Smooth muscle cell (in vitro differentiated cells): ENCODE results near the gene SLX4IP. TPM values are rescaled to one million over a fixed set of nuclear protein-coding genes. Genes with fewer than 3 reads are reported as not detected.
A peak's percentile ranks its signal among the peaks of the same experiment; 100 is the strongest.

Source experiments
- DNase-seq: peaks from one replicate; lab custom pipeline; 2025; ENCODE audit not compliant: unreplicated experiment; lab: John Stamatoyannopoulos, UW
- H2AFZ ChIP-seq: fragments of 200-600 bp; sonication (generic); 2 replicates; pipeline ENCODE4 v1.6.0; 2016; ENCODE audit warnings: antibody characterized with exemption, low read depth, mild to moderate bottlenecking
- H3F3A ChIP-seq: fragments of 200-600 bp; sonication (generic); 2 replicates; pipeline ENCODE4 v1.6.0; 2017; ENCODE audit warnings: antibody characterized with exemption, low read depth
- H3K27ac ChIP-seq: fragments of 200-600 bp; sonication (generic); 2 replicates; pipeline ENCODE4 v1.5.1; 2016; ENCODE audit warnings: low read depth, mild to moderate bottlenecking
- H3K27me3 ChIP-seq: fragments of 200-600 bp; sonication (generic); 2 replicates; pipeline ENCODE4 v1.6.1; 2016; ENCODE audit warnings: low read depth, mild to moderate bottlenecking
- H3K36me3 ChIP-seq: fragments of 200-600 bp; sonication (generic); 2 replicates; pipeline ENCODE4 v1.5.1; 2016; ENCODE audit warnings: low read depth
- H3K4me1 ChIP-seq: fragments of 200-600 bp; sonication (generic); 2 replicates; pipeline ENCODE4 v1.5.1; 2016; ENCODE audit warnings: low read depth
- H3K4me2 ChIP-seq: fragments of 200-600 bp; sonication (generic); 2 replicates; pipeline ENCODE4 v1.6.0; 2016; ENCODE audit warnings: mild to moderate bottlenecking
- H3K4me3 ChIP-seq: fragments of 200-600 bp; sonication (generic); 2 replicates; pipeline ENCODE4 v1.5.1; 2016; ENCODE audit warnings: mild to moderate bottlenecking
- H3K79me2 ChIP-seq: fragments of 200-600 bp; sonication (generic); 2 replicates; pipeline ENCODE4 v1.6.0; 2016; ENCODE audit warnings: low read depth, mild to moderate bottlenecking
- H3K9ac ChIP-seq: fragments of 200-600 bp; sonication (generic); 2 replicates; pipeline ENCODE4 v1.6.0; 2016; ENCODE audit warnings: low read depth
- H3K9me3 ChIP-seq: fragments of 200-600 bp; sonication (generic); replicated peaks from 2 replicates; pipeline ENCODE4 v1.5.1; 2016; ENCODE audit warnings: low read depth
- H4K20me1 ChIP-seq: fragments of 200-600 bp; sonication (generic); 2 replicates; pipeline ENCODE4 v1.6.0; 2016; ENCODE audit warnings: low read depth
- CTCF ChIP-seq: fragments of 200-600 bp; sonication (generic); IDR thresholded peaks from 2 replicates; pipeline ENCODE4 v1.5.1; 2017; ENCODE audit warnings: borderline replicate concordance, mild to moderate bottlenecking, antibody characterized with exemption; ENCODE audit not compliant: insufficient read depth, poor library complexity, severe bottlenecking
- WGBS: methylation state at CpG from one replicate; pipeline ENCODE4 v1.1.7; 2016; ENCODE audit warnings: low lambda C conversion rate; 5-methylcytosine and 5-hydroxymethylcytosine counted together
- polyA plus RNA-seq: library from polyadenylated mRNA; unstranded; fragments of >200 nt; fragmentation: Nextera tagmentation; extraction: Ambion mirVana; gene quantifications from 2 replicates; pipeline ENCODE4 v1.2.1, GENCODE V29; 2016
- total RNA-seq: library from RNA; depleted of rRNA; stranded (reverse); fragments of >200 nt; gene quantifications from 2 replicates; pipeline ENCODE4 v1.2.3, GENCODE V29; 2014

Gene SLX4IP
- total and polyA plus RNA-seq, 2 experiments from 2014 or later: 1.2 to 6.2 TPM

GRCh38 chr20:10465135-10465534, 30.0 kb downstream of the SLX4IP start:
- H3K4me1 ChIP-seq: peaks cover 54% of the 10 kb centered on the region

GRCh38 chr20:10466325-10466724, 31.2 kb downstream of the SLX4IP start:
- peaks cover 54% of the 10 kb centered on the region for H3K4me1 ChIP-seq
- no peaks in the 10 kb centered on the region for H3K79me2 ChIP-seq
- H3F3A ChIP-seq: peaks cover 19% of the 10 kb centered on the region
- H3K9ac ChIP-seq: peak overlapping the region; percentile 29
- no peaks in the 10 kb centered on the region for H4K20me1 ChIP-seq
- H3K27ac ChIP-seq: peak overlapping the region; percentile 72
- H3K36me3 ChIP-seq: no peaks in the 10 kb centered on the region
- H3K27me3 ChIP-seq: no peaks in the 10 kb centered on the region
- WGBS: 1% methylated on average over 4 of the region's 4 CpGs
- no peaks in the 10 kb centered on the region for H3K9me3 ChIP-seq
- H2AFZ ChIP-seq: no peak overlapping the region
- H3K4me2 ChIP-seq: peak overlapping the region; percentile 67
- peak overlapping the region; percentile 6 for H3K4me3 ChIP-seq
- DNase-seq: no peak
- no peak for TF ChIP-seq CTCF

More at GRCh38 chr20:10465135-10465534, 30.0 kb downstream of the SLX4IP start:
- Histone ChIP-seq H3K27ac (no peak overlapping the region), H3K9me3 (no peaks in the 10 kb centered on the region), H3K27me3 (no peaks in the 10 kb centered on the region), H4K20me1 (no peaks in the 10 kb centered on the region), H3K36me3 (no peaks in the 10 kb centered on the region), H3F3A (peaks cover 19% of the 10 kb centered on the region), H3K4me3 (no peak overlapping the region), H3K4me2 (no peak overlapping the region), H3K9ac (no peak overlapping the region), H2AFZ (no peak overlapping the region), H3K79me2 (peaks cover 5% of the 10 kb centered on the region)
- TF ChIP-seq CTCF: no peak
- DNase-seq: no peak
- WGBS: 77% methylated on average over 3 of the region's 3 CpGs

- Histone ChIP-seq H3K79me2 (no peaks in the 10 kb centered on the region), H3K27ac (peak overlapping the region; percentile 72), H4K20me1 (no peaks in the 10 kb centered on the region), H3K27me3 (no peaks in the 10 kb centered on the region), H3K9me3 (no peaks in the 10 kb centered on the region), H3F3A (peaks cover 19% of the 10 kb centered on the region), H3K9ac (peak overlapping the region; percentile 29), H3K4me1 (peaks cover 54% of the 10 kb centered on the region), H2AFZ (no peak overlapping the region), H3K36me3 (no peaks in the 10 kb centered on the region), H3K4me3 (peak overlapping the region; percentile 6), H3K4me2 (peak overlapping the region; percentile 67)
- TF ChIP-seq CTCF: no peak
- WGBS: 26% methylated on average over 3 of the region's 3 CpGs
- no peak for DNase-seq
Observed at GRCh38 chr20:10466855-10467254, 31.8 kb downstream of the SLX4IP start.

GRCh38 chr20:10467681-10468339, 32.7 kb downstream of the SLX4IP start:
- Histone ChIP-seq H2AFZ (no peak overlapping the region), H3K36me3 (no peaks in the 10 kb centered on the region), H4K20me1 (no peaks in the 10 kb centered on the region), H3K9me3 (no peaks in the 10 kb centered on the region), H3K27me3 (no peaks in the 10 kb centered on the region), H3K79me2 (no peaks in the 10 kb centered on the region), H3F3A (peaks cover 19% of the 10 kb centered on the region), H3K4me2 (peak overlapping the region; percentile 67), H3K4me1 (peaks cover 56% of the 10 kb centered on the region), H3K9ac (no peak overlapping the region), H3K27ac (peak overlapping the region; percentile 72), H3K4me3 (no peak overlapping the region)
- no peak for DNase-seq
- 31% methylated on average over 3 of the region's 3 CpGs for WGBS
- TF ChIP-seq CTCF: no peak
